ENCODE results near the gene VSIG2. TPM values are rescaled to one million over a fixed set of nuclear protein-coding genes. Genes with fewer than 3 reads are reported as not detected.
A peak's percentile ranks its signal among the peaks of the same experiment; 100 is the strongest.

Gene VSIG2
- total and polyA plus RNA-seq, 2 of the 4 experiments (the other 2 are of a cell fraction) = not detected

DNA sequence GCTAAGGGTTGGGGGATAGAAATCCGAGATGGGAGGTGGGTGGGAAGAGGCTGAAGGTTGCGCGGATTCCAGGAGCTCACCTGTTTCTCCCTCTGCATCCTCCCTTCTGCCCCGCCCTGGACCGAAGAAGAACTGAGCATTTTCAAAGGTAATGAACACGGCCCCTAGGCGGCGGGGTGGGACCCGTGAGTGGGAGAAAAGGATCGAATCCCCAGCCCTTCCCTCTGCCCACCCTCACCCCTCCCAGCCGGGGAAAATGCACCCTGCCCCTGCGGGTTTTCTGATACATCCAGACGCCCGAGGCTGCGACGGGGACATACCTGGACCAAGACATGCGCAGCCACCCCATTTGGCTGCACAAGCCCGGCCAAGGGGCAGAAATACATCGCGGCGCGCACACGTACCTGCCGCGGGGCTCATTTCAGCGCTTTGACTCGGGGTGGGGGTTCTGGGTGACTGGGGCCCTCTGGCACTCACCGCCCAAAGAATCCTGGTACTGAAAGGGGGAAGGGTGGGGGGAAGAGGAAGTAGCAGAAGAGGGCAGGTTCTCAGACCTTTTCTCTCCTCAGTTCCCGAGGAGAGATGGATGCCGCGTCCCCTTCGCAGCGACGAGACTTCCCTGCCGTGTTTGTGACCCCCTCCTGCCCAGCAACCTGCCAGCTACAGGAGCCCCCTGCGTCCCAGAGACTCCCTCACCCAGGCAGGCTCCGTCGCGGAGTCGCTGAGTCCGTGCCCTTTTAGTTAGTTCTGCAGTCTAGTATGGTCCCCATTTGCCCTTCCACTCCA, 6.0 kb downstream of the VSIG2 start:
- Histone ChIP-seq H3K9ac (ENCODE audit: low read depth, low read length) (peak overlapping the region; percentile 12), H4K5ac (ENCODE audit: low read depth, low read length) (peak overlapping the region; percentile 13; the same call in 1 of the 2 replicates), H3K9me1 (ENCODE audit: insufficient read depth, low read length) (peaks cover 14% of the 10 kb centered on the region), H3K9me3 (ENCODE audit: control insufficient read depth, insufficient read depth, low read length) (no peaks in the 10 kb centered on the region), H3K27ac (ENCODE audit: insufficient read depth, low read length) (peak overlapping the region; percentile 4; the same call in 1 of the 2 replicates), H2AFZ (replicated peaks; ENCODE audit: low read length, poor library complexity) (peak overlapping the region; percentile 100), H3K23ac (ENCODE audit: low read depth, low read length) (peak overlapping the region; percentile 90), H3K56ac (ENCODE audit: extremely low read depth, insufficient read depth, low read length) (no peak overlapping the region), H3K27me3 (ENCODE audit: control insufficient read depth, insufficient read depth, low read length) (no peaks in the 10 kb centered on the region; the same call in 1 of the 2 replicates), H3K4me3 (ENCODE audit: insufficient read depth, low read depth, low read length) (peak overlapping the region; percentile 58), H2BK15ac (ENCODE audit: low read depth, low read length) (peak overlapping the region; percentile 61; the same call in 1 of the 3 replicates), H3K79me1 (ENCODE audit: low read depth in 1 of 2, low read length in 2 of 2) (peaks cover 0 to under 1% of the 10 kb centered on the region in 2 experiments; a peak in 1 of 4 replicates), H2BK120ac (ENCODE audit: low read depth, low read length) (peak overlapping the region; percentile 22; the same call in 1 of the 2 replicates), H3K4me1 (ENCODE audit: control insufficient read depth, insufficient read depth, low read length) (peaks cover 10% of the 10 kb centered on the region), H2BK5ac (ENCODE audit: low read depth, low read length, poor library complexity, severe bottlenecking) (no peak overlapping the region), H2AK9ac (replicated peaks; ENCODE audit: low read depth, low read length, poor library complexity) (peak overlapping the region; percentile 74), H3K36me3 (ENCODE audit: control insufficient read depth, insufficient read depth, low read length) (no peaks in the 10 kb centered on the region), H2BK20ac (ENCODE audit: low read depth, low read length) (no peak overlapping the region), H4K20me1 (ENCODE audit: insufficient read depth, low read length) (no peaks in the 10 kb centered on the region), H4K8ac (ENCODE audit: low read depth in 2 of 2, low read length in 2 of 2) (peak overlapping the region; percentile 30 to 92; a peak in 3 of 4 replicates), H3K4me2 (ENCODE audit: low read depth, low read length) (peak overlapping the region; percentile 85), H3K18ac (ENCODE audit: low read depth, low read length) (peak overlapping the region; percentile 1; the same call in 1 of the 2 replicates), H3K14ac (replicated peaks; ENCODE audit: low read depth, low read length) (peak overlapping the region; percentile 87), H3K4ac (ENCODE audit: low read depth, low read length) (peak overlapping the region; percentile 51), H4K91ac (ENCODE audit: insufficient read depth, low read depth, low read length) (peak overlapping the region; percentile 52), H2AK5ac (ENCODE audit: low read depth, low read length) (peak overlapping the region; percentile 64)
- no TSS peak for BruUV-seq (replicated peaks)
- in situ Hi-C loops (cut with MboI; ENCODE audit: low sequenced_read_pairs) (no loop called here), dilution Hi-C loops (cut with HindIII; ENCODE audit: low sequenced_read_pairs, unreplicated experiment) (no loop called here), intact Hi-C loops (cut with micrococcal nuclease) (loop anchor here (10.0 kb wide), 1 partner anchor 71 kb away; the partner anchor contains the start of genes SIAE and SPA17)
- TF ChIP-seq, protein P1, sequence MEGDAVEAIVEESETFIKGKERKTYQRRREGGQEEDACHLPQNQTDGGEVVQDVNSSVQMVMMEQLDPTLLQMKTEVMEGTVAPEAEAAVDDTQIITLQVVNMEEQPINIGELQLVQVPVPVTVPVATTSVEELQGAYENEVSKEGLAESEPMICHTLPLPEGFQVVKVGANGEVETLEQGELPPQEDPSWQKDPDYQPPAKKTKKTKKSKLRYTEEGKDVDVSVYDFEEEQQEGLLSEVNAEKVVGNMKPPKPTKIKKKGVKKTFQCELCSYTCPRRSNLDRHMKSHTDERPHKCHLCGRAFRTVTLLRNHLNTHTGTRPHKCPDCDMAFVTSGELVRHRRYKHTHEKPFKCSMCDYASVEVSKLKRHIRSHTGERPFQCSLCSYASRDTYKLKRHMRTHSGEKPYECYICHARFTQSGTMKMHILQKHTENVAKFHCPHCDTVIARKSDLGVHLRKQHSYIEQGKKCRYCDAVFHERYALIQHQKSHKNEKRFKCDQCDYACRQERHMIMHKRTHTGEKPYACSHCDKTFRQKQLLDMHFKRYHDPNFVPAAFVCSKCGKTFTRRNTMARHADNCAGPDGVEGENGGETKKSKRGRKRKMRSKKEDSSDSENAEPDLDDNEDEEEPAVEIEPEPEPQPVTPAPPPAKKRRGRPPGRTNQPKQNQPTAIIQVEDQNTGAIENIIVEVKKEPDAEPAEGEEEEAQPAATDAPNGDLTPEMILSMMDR (conservative IDR thresholded peaks at IDR 0.05; ENCODE audit: low read depth, low read length) = 0 out of 2 replicates have a peak, but pooled peaks have one; percentile 11
- TF ChIP-seq RFX5 (IDR thresholded peaks at IDR 0.05; ENCODE audit: low read depth, low read length) = no peak
- DNase-seq (no peak), ATAC-seq (ENCODE audit: low read depth) (no peak; the same call in 1 of the 2 replicates)
- POLR2A ChIA-PET (ENCODE audit: unreplicated experiment) = no interaction called here
- 22% methylated on average over 11 of the region's 41 CpGs; no CpG with 5 or more reads in 1 of the 2 experiments for WGBS, 2 experiments (ENCODE audit: extremely low coverage in 2 of 2, insufficient read length in 1 of 2)
- CTCF ChIA-PET = interaction anchor here (0.9 to 1.3 kb wide), 6 partner anchors 12 to 130 kb away, joined by 3 to 5 read pairs (median 3); no protein-coding TSS in a partner anchor

All from IMR-90 (cell line).